Activated CD4-positive, alpha-beta memory T cell treated with anti-CD3 and anti-CD28 coated beads for 36 hours (primary cell): ENCODE data around the gene IFFO2. TPM values are rescaled to one million over a fixed set of nuclear protein-coding genes. Genes with fewer than 3 reads are reported as not detected.
A peak's percentile ranks its signal among the peaks of the same experiment; 100 is the strongest.

Experiments used
- CTCF ChIA-PET: fragments of 350-600 bp; sonication (Branson Sonifier 250); formaldehyde crosslinking; loops from one replicate; lab custom pipeline; 2021; ENCODE audit warnings: antibody characterized with exemption, inconsistent platforms; lab: Charles Lee
- POLR2A ChIA-PET: fragments of 350-600 bp; sonication (Branson Sonifier 250); formaldehyde crosslinking; loops from one replicate; lab custom pipeline; 2021; ENCODE audit warnings: antibody characterized with exemption; lab: Charles Lee
- DNase-seq: peaks from one replicate; pipeline ENCODE4 v3.0.0-alpha.2; 2020
- H3K27ac Mint-ChIP-seq: one replicate; pipeline ENCODE4 v1.8.0; 2021; ENCODE audit warnings: mixed read lengths
- H3K27me3 Mint-ChIP-seq: one replicate; pipeline ENCODE4 v1.8.0; 2021; ENCODE audit warnings: mixed read lengths
- H3K36me3 Mint-ChIP-seq: one replicate; pipeline ENCODE4 v1.8.0; 2021; ENCODE audit warnings: mixed read lengths
- H3K4me1 Mint-ChIP-seq: one replicate; pipeline ENCODE4 v1.8.0; 2021; ENCODE audit warnings: low read depth, mixed read lengths
- H3K4me3 Mint-ChIP-seq: one replicate; pipeline ENCODE4 v1.8.0; 2021; ENCODE audit warnings: mild to moderate bottlenecking, mixed read lengths
- H3K9me3 Mint-ChIP-seq: one replicate; pipeline ENCODE4 v1.8.0; 2021; ENCODE audit warnings: mixed read lengths
- intact Hi-C: fragments of 100-400 bp; cut with micrococcal nuclease; formaldehyde crosslinking; loops from one replicate; pipeline ENCODE4 v1.15.1; 2023
- total RNA-seq, 2 experiments: library from RNA; stranded (reverse); gene quantifications; one replicate each; pipeline ENCODE4 v1.2.3, GENCODE V29; 2021

Gene IFFO2
- total RNA-seq, 2 experiments from 2014 or later, result 40.4 to 42.0 TPM

- H3K4me3 Mint-ChIP-seq, result peak overlapping the region; percentile 80
- intact Hi-C loops, result loop anchor here (1.0 to 10.0 kb wide), 3 partner anchors 124 to 535 kb away; partner anchors contain the start of gene CAPZB
- H3K4me1 Mint-ChIP-seq, result peaks cover 90% of the 10 kb centered on the region
- DNase-seq, result peak; percentile 49
- ChIA-PET POLR2A (interaction anchor here (0.9 to 9.3 kb wide), 7 partner anchors 10 to 302 kb away, joined by 3 to 225 read pairs (median 4); partner anchors contain the start of genes EMC1 and MRTO4), CTCF (interaction anchor here (1.0 to 4.8 kb wide), 9 partner anchors 12 to 65 kb away, joined by 3 to 60 read pairs (median 5); no protein-coding TSS in a partner anchor)
- no peaks in the 10 kb centered on the region for H3K27me3 Mint-ChIP-seq
- H3K36me3 Mint-ChIP-seq, result peaks cover 29% of the 10 kb centered on the region
- peak overlapping the region; percentile 98 for H3K27ac Mint-ChIP-seq
- no peaks in the 10 kb centered on the region for H3K9me3 Mint-ChIP-seq
Measured at GRCh38 chr1:18949686-18950400, 6.6 kb downstream of the IFFO2 start.

GRCh38 chr1:18948913-18949685 lies 7.4 kb downstream of the IFFO2 start:
- H3K27me3 Mint-ChIP-seq, result no peaks in the 10 kb centered on the region
- no peaks in the 10 kb centered on the region for H3K9me3 Mint-ChIP-seq
- peaks cover 22% of the 10 kb centered on the region for H3K36me3 Mint-ChIP-seq
- intact Hi-C loops, result no loop called here
- CTCF ChIA-PET, result interaction anchor here (0.7 to 4.8 kb wide), 7 partner anchors 11 to 69 kb away, joined by 3 to 60 read pairs (median 6); no protein-coding TSS in a partner anchor
- no peak for DNase-seq
- POLR2A ChIA-PET, result interaction anchor here (0.8 to 9.3 kb wide), 6 partner anchors 8 to 63 kb away, joined by 3 to 225 read pairs (median 4); partner anchors contain the start of gene IFFO2
- H3K27ac Mint-ChIP-seq, result peak overlapping the region; percentile 98
- H3K4me1 Mint-ChIP-seq, result peaks cover 92% of the 10 kb centered on the region
- H3K4me3 Mint-ChIP-seq, result peak overlapping the region; percentile 80

GRCh38 chr1:18948048-18948912 lies 8.2 kb downstream of the IFFO2 start:
- CTCF ChIA-PET, result interaction anchor here (0.7 to 4.8 kb wide), 6 partner anchors 11 to 70 kb away, joined by 3 to 60 read pairs (median 6); no protein-coding TSS in a partner anchor
- H3K36me3 Mint-ChIP-seq, result peaks cover 19% of the 10 kb centered on the region
- peaks cover 92% of the 10 kb centered on the region for H3K4me1 Mint-ChIP-seq
- H3K27me3 Mint-ChIP-seq, result no peaks in the 10 kb centered on the region
- intact Hi-C loops, result no loop called here
- peak; percentile 79 for DNase-seq
- H3K9me3 Mint-ChIP-seq, result no peaks in the 10 kb centered on the region
- H3K27ac Mint-ChIP-seq, result peak overlapping the region; percentile 98
- peak overlapping the region; percentile 80 for H3K4me3 Mint-ChIP-seq
- POLR2A ChIA-PET, result interaction anchor here (0.8 to 9.3 kb wide), 6 partner anchors 9 to 64 kb away, joined by 3 to 225 read pairs (median 4); partner anchors contain the start of gene IFFO2

GRCh38 chr1:18947570-18947969 lies 8.9 kb downstream of the IFFO2 start:
- DNase-seq, result peak; percentile 46
- Mint-ChIP-seq H3K27ac (peak overlapping the region; percentile 98), H3K36me3 (peaks cover 16% of the 10 kb centered on the region), H3K27me3 (no peaks in the 10 kb centered on the region), H3K4me3 (no peak overlapping the region), H3K9me3 (no peaks in the 10 kb centered on the region), H3K4me1 (peaks cover 87% of the 10 kb centered on the region)
- ChIA-PET POLR2A (interaction anchor here (2.3 kb wide), 1 partner anchor 20 kb away, joined by 12 read pairs; no protein-coding TSS in a partner anchor), CTCF (interaction anchor here (4.6 kb wide), 1 partner anchor 35 kb away, joined by 22 read pairs; no protein-coding TSS in a partner anchor)
- intact Hi-C loops, result no loop called here

GRCh38 chr1:18946550-18947381 lies 9.7 kb downstream of the IFFO2 start:
- peak overlapping the region; percentile 98 for H3K27ac Mint-ChIP-seq

GRCh38 chr1:18945401-18945849 lies 11.1 kb downstream of the IFFO2 start:
- intact Hi-C loops, result no loop called here
- peaks cover 87% of the 10 kb centered on the region for H3K4me1 Mint-ChIP-seq
- no peaks in the 10 kb centered on the region for H3K9me3 Mint-ChIP-seq
- H3K4me3 Mint-ChIP-seq, result no peak overlapping the region
- H3K27ac Mint-ChIP-seq, result peak overlapping the region; percentile 35
- no peaks in the 10 kb centered on the region for H3K27me3 Mint-ChIP-seq
- peaks cover 8% of the 10 kb centered on the region for H3K36me3 Mint-ChIP-seq
- CTCF ChIA-PET, result interaction anchor here (1.3 to 4.6 kb wide), 3 partner anchors 11 to 37 kb away, joined by 4 to 22 read pairs (median 11); partner anchors contain the start of gene IFFO2
- POLR2A ChIA-PET, result interaction anchor here (1.6 to 2.3 kb wide), 2 partner anchors 11 to 18 kb away, joined by 3 to 12 read pairs; no protein-coding TSS in a partner anchor
- DNase-seq, result no peak

More at GRCh38 chr1:18946550-18947381, 9.7 kb downstream of the IFFO2 start:
- no peaks in the 10 kb centered on the region for H3K27me3 Mint-ChIP-seq
- H3K4me3 Mint-ChIP-seq, result no peak overlapping the region
- peaks cover 86% of the 10 kb centered on the region for H3K4me1 Mint-ChIP-seq
- no peaks in the 10 kb centered on the region for H3K9me3 Mint-ChIP-seq
- H3K36me3 Mint-ChIP-seq, result peaks cover 9% of the 10 kb centered on the region
- CTCF ChIA-PET, result interaction anchor here (0.5 to 4.6 kb wide), 5 partner anchors 10 to 73 kb away, joined by 3 to 22 read pairs (median 3); no protein-coding TSS in a partner anchor
- POLR2A ChIA-PET, result interaction anchor here (0.7 to 2.3 kb wide), 3 partner anchors 9 to 19 kb away, joined by 3 to 12 read pairs (median 3); no protein-coding TSS in a partner anchor
- DNase-seq, result peak; percentile 26
- intact Hi-C loops, result no loop called here

- Mint-ChIP-seq H3K27ac (peak overlapping the region; percentile 35), H3K4me3 (no peak overlapping the region), H3K27me3 (no peaks in the 10 kb centered on the region), H3K4me1 (peaks cover 85% of the 10 kb centered on the region), H3K9me3 (no peaks in the 10 kb centered on the region), H3K36me3 (peaks cover 8% of the 10 kb centered on the region)
- ChIA-PET CTCF (interaction anchor here (1.3 to 4.6 kb wide), 3 partner anchors 11 to 36 kb away, joined by 4 to 22 read pairs (median 11); partner anchors contain the start of gene IFFO2), POLR2A (interaction anchor here (1.6 kb wide), 1 partner anchor 11 kb away, joined by 3 read pairs; no protein-coding TSS in a partner anchor)
- no peak for DNase-seq
- intact Hi-C loops, result no loop called here
Measured at GRCh38 chr1:18944810-18945209, 11.7 kb downstream of the IFFO2 start.

GRCh38 chr1:18943914-18944572 lies 12.4 kb downstream of the IFFO2 start:
- H3K4me1 Mint-ChIP-seq, result peaks cover 85% of the 10 kb centered on the region
- intact Hi-C loops, result no loop called here
- H3K36me3 Mint-ChIP-seq, result peaks cover 6% of the 10 kb centered on the region
- ChIA-PET POLR2A (interaction anchor here (1.0 kb wide), 1 partner anchor 16 kb away, joined by 3 read pairs; no protein-coding TSS in a partner anchor), CTCF (interaction anchor here (1.3 to 4.6 kb wide), 2 partner anchors 31 to 37 kb away, joined by 7 to 22 read pairs; no protein-coding TSS in a partner anchor)
- H3K27ac Mint-ChIP-seq, result no peak overlapping the region
- no peaks in the 10 kb centered on the region for H3K27me3 Mint-ChIP-seq
- no peak for DNase-seq
- no peaks in the 10 kb centered on the region for H3K9me3 Mint-ChIP-seq
- H3K4me3 Mint-ChIP-seq, result no peak overlapping the region

GRCh38 chr1:18943162-18943561 lies 13.3 kb downstream of the IFFO2 start:
- H3K4me3 Mint-ChIP-seq, result no peak overlapping the region

More at GRCh38 chr1:18943162-18943561, 13.3 kb downstream of the IFFO2 start:
- Mint-ChIP-seq H3K27ac (no peak overlapping the region), H3K27me3 (no peaks in the 10 kb centered on the region), H3K36me3 (peaks cover 5% of the 10 kb centered on the region), H3K4me1 (peaks cover 80% of the 10 kb centered on the region), H3K9me3 (no peaks in the 10 kb centered on the region)
- CTCF ChIA-PET, result interaction anchor here (1.1 to 4.6 kb wide), 3 partner anchors 31 to 147 kb away, joined by 3 to 22 read pairs (median 7); no protein-coding TSS in a partner anchor
- no peak for DNase-seq
- intact Hi-C loops, result no loop called here
- POLR2A ChIA-PET, result interaction anchor here (1.0 kb wide), 1 partner anchor 16 kb away, joined by 3 read pairs; no protein-coding TSS in a partner anchor
